Inflammatory macrophage (primary cell): ENCODE measurements around the gene RASL10B.
A peak's percentile ranks its signal among the peaks of the same experiment; 100 is the strongest.
"Not testable (repeated sequence)": the region's sequence is repeated elsewhere in the genome, so short reads cannot be mapped to it uniquely, and the experiment has no call there.

Experiments
- DNase-seq, 2 donors: peaks; one replicate each; pipeline ENCODE4 v3.0.0-alpha.2; 2020 to 2022

RASL10B gene

GRCh38 chr17:35742896-35743477 is 11.5 kb downstream of the RASL10B start:
- DNase-seq = no peak

GRCh38 chr17:35743626-35744328 is 12.3 kb downstream of the RASL10B start:
- DNase-seq = peak; percentile 36 to 67

GRCh38 chr17:35744830-35745229 is 13.4 kb downstream of the RASL10B start:
- no peak for DNase-seq

GRCh38 chr17:35745246-35745645 is 13.8 kb downstream of the RASL10B start:
- DNase-seq = no peak

GRCh38 chr17:35745749-35746320 is 14.4 kb downstream of the RASL10B start:
- DNase-seq = no peak

GRCh38 chr17:35747540-35748017 is 16.1 kb downstream of the RASL10B start:
- peak; percentile 66 to 79 for DNase-seq

GRCh38 chr17:35748341-35748841 is 17.0 kb downstream of the RASL10B start:
- no peak for DNase-seq

GRCh38 chr17:35748979-35749378 is 17.5 kb downstream of the RASL10B start:
- no peak for DNase-seq

- DNase-seq = no peak
These were observed 18.3 kb downstream of the RASL10B start for GRCh38 chr17:35749560-35750412.

GRCh38 chr17:35750526-35751395 is 19.3 kb downstream of the RASL10B start:
- peak in 1 of 2 donors; percentile 14 for DNase-seq

GRCh38 chr17:35751541-35751940 is 20.1 kb downstream of the RASL10B start:
- DNase-seq = not testable (repeated sequence)

- no peak for DNase-seq
These were observed 21.0 kb downstream of the RASL10B start for GRCh38 chr17:35752471-35752870.

- DNase-seq = no peak
These were observed 21.7 kb downstream of the RASL10B start, which contains the start of gene GAS2L2 for GRCh38 chr17:35752945-35753764. TSS of gene GAS2L2 (minus strand) at chr17:35753239. CDS start at chr17:35752850, 389 bp downstream.

GRCh38 chr17:35757243-35757642 is 25.8 kb downstream of the RASL10B start:
- DNase-seq = no peak

- DNase-seq = no peak
These were observed 29.1 kb downstream of the RASL10B start, which contains the start of gene C17orf50 for GRCh38 chr17:35760587-35760986. TSS of gene C17orf50 (plus strand) at chr17:35760887. CDS start at chr17:35760942, 55 bp downstream.

GRCh38 chr17:35761601-35762000 is 30.2 kb downstream of the RASL10B start:
- no peak for DNase-seq

GRCh38 chr17:35763767-35764122 is 32.3 kb downstream of the RASL10B start:
- no peak for DNase-seq

GRCh38 chr17:35764123-35764991 is 32.9 kb downstream of the RASL10B start:
- DNase-seq = peak; percentile 83 to 88

- DNase-seq = no peak
These were observed 33.8 kb downstream of the RASL10B start for GRCh38 chr17:35765086-35765710.
